Panc1 (cell line): ENCODE data around the gene LRRC63. TPM values are rescaled to one million over a fixed set of nuclear protein-coding genes. Genes with fewer than 3 reads are reported as not detected.

Experiments
- ATAC-seq: fragments of 200-7000 bp; cut with Tn5 transposase; 2 replicates; pipeline ENCODE4 v1.9.1; 2020; ENCODE audit warnings: mild to moderate bottlenecking, moderate library complexity
- BruUV-seq: library from RNA; stranded (reverse); fragments of 400-500 nt; replicated peaks from 2 replicates; lab custom pipeline; 2021; lab: Mats Ljungman, UMichigan
- CTCF ChIA-PET: fragments of 300-600 bp; sonication (Branson Sonifier 250); formaldehyde crosslinking; loops from one replicate; lab custom pipeline; 2022; ENCODE audit warnings: antibody characterized with exemption; lab: Charles Lee
- POLR2A ChIA-PET: fragments of 300-600 bp; sonication (Branson Sonifier 250); formaldehyde crosslinking; loops from one replicate; lab custom pipeline; 2022; ENCODE audit warnings: antibody characterized with exemption; lab: Charles Lee
- DNase-seq: peaks from one replicate; pipeline ENCODE4 v3.0.0-alpha.2; 2010; ENCODE audit warnings: low read depth, low spot score
- H3K27ac ChIP-seq: 2 replicates; pipeline ENCODE4 v1.5.1; 2011; ENCODE audit warnings: mild to moderate bottlenecking, low read length, inconsistent platforms
- H3K27me3 ChIP-seq: fragments of 200-500 bp; sonication (Bioruptor generic); 2 replicates; pipeline ENCODE4 v1.6.0; 2014; ENCODE audit warnings: low read length, inconsistent platforms; ENCODE audit not compliant: control insufficient read depth, insufficient read depth
- H3K36me3 ChIP-seq: fragments of 200-500 bp; sonication (Bioruptor generic); 2 replicates; pipeline ENCODE4 v1.5.1; 2014; ENCODE audit warnings: inconsistent platforms, mild to moderate bottlenecking, low read length, moderate library complexity; ENCODE audit not compliant: control insufficient read depth, insufficient read depth
- H3K4me1 ChIP-seq: 2 replicates; pipeline ENCODE4 v1.5.1; 2011; ENCODE audit warnings: inconsistent platforms, mild to moderate bottlenecking, low read length, moderate library complexity; ENCODE audit not compliant: control insufficient read depth, insufficient read depth
- H3K4me3 ChIP-seq, 2 experiments: 2 replicates each; pipeline ENCODE4 v1.5.1; 2011 to 2012; ENCODE audit warnings: low read depth in 2 of 2, low read length in 2 of 2, mild to moderate bottlenecking in 2 of 2, inconsistent platforms in 1 of 2, moderate library complexity in 1 of 2
- H3K9me3 ChIP-seq: fragments of 200-500 bp; sonication (Bioruptor generic); 2 replicates; pipeline ENCODE4 v1.5.1; 2014; ENCODE audit warnings: low read depth, mild to moderate bottlenecking, inconsistent platforms, low read length, moderate library complexity; ENCODE audit not compliant: control insufficient read depth, insufficient read depth
- POLR2AphosphoS5 ChIP-seq: IDR thresholded peaks from 2 replicates; pipeline ENCODE4 v1.6.1; 2012; ENCODE audit warnings: mild to moderate bottlenecking, low read depth, low read length, moderate library complexity
- REST ChIP-seq, 2 experiments: IDR thresholded peaks; 2 replicates each; pipeline ENCODE4 v1.6.1; 2011 to 2012; ENCODE audit warnings: low read depth in 2 of 2, control low read depth in 1 of 2, low read length in 1 of 2, mild to moderate bottlenecking in 1 of 2, moderate library complexity in 1 of 2; ENCODE audit not compliant: insufficient read depth in 1 of 2
- SIN3A ChIP-seq: IDR thresholded peaks from 2 replicates; pipeline ENCODE4 v1.6.1; 2012; ENCODE audit warnings: low read depth, mild to moderate bottlenecking, low read length, moderate library complexity, borderline replicate concordance; ENCODE audit not compliant: insufficient read depth
- TCF7L2 ChIP-seq: IDR thresholded peaks from 2 replicates; pipeline ENCODE4 v1.6.1; 2011; ENCODE audit warnings: mild to moderate bottlenecking, low read depth, low read length, inconsistent platforms
- in situ Hi-C: cut with HindIII; loops from 2 replicates; pipeline ENCODE4 v1.10.0; 2016; ENCODE audit warnings: low sequenced_read_pairs, low pct_unique_long_range_greater_than_20kb
- intact Hi-C: fragments of 100-400 bp; cut with micrococcal nuclease; formaldehyde crosslinking; loops from one replicate; pipeline ENCODE4 v1.10.0; 2022; ENCODE audit not compliant: unreplicated experiment
- total RNA-seq: library from RNA; stranded (reverse); gene quantifications from one replicate; pipeline ENCODE4 v1.2.1, GENCODE V29; 2021; ENCODE audit not compliant: unreplicated experiment
- TF ChIP-seq, protein P1 (sequence below): fragments of 450-650 bp; IDR thresholded peaks from 2 replicates; pipeline ENCODE4 v1.5.1; 2017; ENCODE audit warnings: mild to moderate bottlenecking

The LRRC63 gene
- total RNA-seq, 1 experiment from 2014 or later, result 0.15 TPM

DNA sequence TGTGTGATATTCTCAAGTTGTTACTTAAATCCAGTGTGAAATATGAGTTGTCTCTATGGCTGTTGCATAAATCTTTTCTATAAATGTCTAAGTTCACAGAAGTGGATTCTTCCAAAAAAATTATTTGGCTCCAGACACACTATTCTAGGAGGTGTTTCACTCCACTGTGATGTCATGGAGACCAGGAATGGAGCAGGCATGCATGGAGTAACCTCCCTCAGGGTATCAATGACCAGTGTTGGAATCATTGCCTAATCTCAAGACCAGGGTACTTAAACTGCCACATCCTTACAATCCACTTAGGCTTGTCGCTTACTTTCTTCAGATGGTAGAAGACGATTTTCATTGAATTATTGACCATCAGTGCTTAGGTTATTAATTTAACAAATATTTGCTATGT, 55.4 kb downstream of the LRRC63 start:
- CTCF ChIA-PET, result no interaction called here
- DNase-seq (no peak), ATAC-seq (no peak)
- Histone ChIP-seq H3K36me3 (no peaks in the 10 kb centered on the region), H3K4me3 (no peak overlapping the region), H3K27me3 (no peaks in the 10 kb centered on the region), H3K27ac (no peak overlapping the region), H3K4me1 (no peaks in the 10 kb centered on the region), H3K9me3 (no peaks in the 10 kb centered on the region)
- BruUV-seq, result no TSS peak
- POLR2A ChIA-PET, result no interaction called here
- no peak for TF ChIP-seq SIN3A
- TF ChIP-seq, protein P1, sequence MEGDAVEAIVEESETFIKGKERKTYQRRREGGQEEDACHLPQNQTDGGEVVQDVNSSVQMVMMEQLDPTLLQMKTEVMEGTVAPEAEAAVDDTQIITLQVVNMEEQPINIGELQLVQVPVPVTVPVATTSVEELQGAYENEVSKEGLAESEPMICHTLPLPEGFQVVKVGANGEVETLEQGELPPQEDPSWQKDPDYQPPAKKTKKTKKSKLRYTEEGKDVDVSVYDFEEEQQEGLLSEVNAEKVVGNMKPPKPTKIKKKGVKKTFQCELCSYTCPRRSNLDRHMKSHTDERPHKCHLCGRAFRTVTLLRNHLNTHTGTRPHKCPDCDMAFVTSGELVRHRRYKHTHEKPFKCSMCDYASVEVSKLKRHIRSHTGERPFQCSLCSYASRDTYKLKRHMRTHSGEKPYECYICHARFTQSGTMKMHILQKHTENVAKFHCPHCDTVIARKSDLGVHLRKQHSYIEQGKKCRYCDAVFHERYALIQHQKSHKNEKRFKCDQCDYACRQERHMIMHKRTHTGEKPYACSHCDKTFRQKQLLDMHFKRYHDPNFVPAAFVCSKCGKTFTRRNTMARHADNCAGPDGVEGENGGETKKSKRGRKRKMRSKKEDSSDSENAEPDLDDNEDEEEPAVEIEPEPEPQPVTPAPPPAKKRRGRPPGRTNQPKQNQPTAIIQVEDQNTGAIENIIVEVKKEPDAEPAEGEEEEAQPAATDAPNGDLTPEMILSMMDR, result no peak
- no peak for TF ChIP-seq REST (IDR thresholded peaks at IDR 0.05; ENCODE audit: insufficient read depth in 1 of 2, low read depth in 2 of 2, low read length in 1 of 2)
- TF ChIP-seq POLR2AphosphoS5, result no peak
- TF ChIP-seq TCF7L2, result no peak
- intact Hi-C loops, result no loop called here
- in situ Hi-C loops, result no loop called here

DNA sequence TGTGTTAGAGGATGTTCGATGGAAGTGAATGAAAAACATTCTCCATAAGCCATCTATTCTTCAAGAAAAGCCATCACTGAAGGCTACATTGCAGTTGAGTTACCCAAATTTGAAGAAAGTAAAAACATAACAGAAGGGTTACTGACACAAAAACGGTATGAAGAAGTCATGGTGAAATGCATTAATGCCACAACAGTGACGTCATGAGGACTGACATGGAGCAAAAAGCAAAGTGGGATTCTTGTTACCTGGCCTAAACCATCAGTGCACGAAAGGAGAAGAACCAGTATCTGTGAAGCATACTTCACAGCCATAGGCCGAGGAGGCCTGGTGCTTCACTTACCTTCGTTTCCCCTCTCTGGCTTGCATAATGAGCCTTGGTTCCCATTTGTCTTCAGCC, 58.7 kb downstream of the LRRC63 start:
- Histone ChIP-seq H3K9me3 (no peaks in the 10 kb centered on the region), H3K4me3 (no peak overlapping the region), H3K27ac (no peak overlapping the region), H3K4me1 (no peaks in the 10 kb centered on the region), H3K27me3 (no peaks in the 10 kb centered on the region), H3K36me3 (no peaks in the 10 kb centered on the region)
- ATAC-seq (no peak), DNase-seq (no peak)
- POLR2A ChIA-PET, result no interaction called here
- CTCF ChIA-PET, result no interaction called here
- intact Hi-C loops (no loop called here), in situ Hi-C loops (no loop called here)
- no TSS peak for BruUV-seq
- TF ChIP-seq, protein P1, result no peak
- TF ChIP-seq POLR2AphosphoS5 (no peak), SIN3A (no peak), TCF7L2 (no peak), REST (IDR thresholded peaks at IDR 0.05; ENCODE audit: insufficient read depth in 1 of 2, low read depth in 2 of 2, low read length in 1 of 2) (no peak)
